CD4-positive, alpha-beta T cell treated with Interleukin-15 for 1 hour (primary cell): Measurements from ENCODE around the gene SSH2.
"Not testable (repeated sequence)": the region's sequence is repeated elsewhere in the genome, so short reads cannot be mapped to it uniquely, and the experiment has no call there.

Experiments used
- DNase-seq: peaks from one replicate; pipeline ENCODE4 v3.0.0-alpha.2; 2020

The SSH2 gene

GRCh38 chr17:29927546-29927945, 2.5 kb downstream of the SSH2 start:
- DNase-seq, result no peak

- DNase-seq, result no peak
Measured at GRCh38 chr17:29924786-29925185, 5.2 kb downstream of the SSH2 start.

GRCh38 chr17:29918922-29919856, 10.8 kb downstream of the SSH2 start:
- no peak for DNase-seq

DNA sequence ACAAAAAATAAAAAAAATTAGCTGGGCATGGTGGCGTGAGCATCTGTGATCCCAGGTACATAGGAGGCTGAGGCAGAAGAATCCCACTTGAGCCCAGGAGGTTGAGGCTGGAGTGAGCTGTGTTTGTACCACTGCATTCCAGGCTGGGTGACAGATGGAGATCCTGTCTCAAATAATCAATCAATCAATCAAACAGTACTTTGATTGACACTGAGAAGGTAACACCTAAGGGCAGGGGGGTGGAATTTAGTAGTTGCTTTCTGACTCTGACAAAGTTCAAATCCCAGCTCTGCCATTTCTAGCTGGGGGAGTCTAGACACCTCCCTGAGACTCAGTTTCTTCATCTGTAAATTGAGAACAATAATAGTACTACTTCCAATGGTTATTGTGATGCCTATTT, 12.0 kb downstream of the SSH2 start:
- no peak for DNase-seq

- DNase-seq, result no peak
Measured at GRCh38 chr17:29914819-29915537, 15.1 kb downstream of the SSH2 start.

DNA sequence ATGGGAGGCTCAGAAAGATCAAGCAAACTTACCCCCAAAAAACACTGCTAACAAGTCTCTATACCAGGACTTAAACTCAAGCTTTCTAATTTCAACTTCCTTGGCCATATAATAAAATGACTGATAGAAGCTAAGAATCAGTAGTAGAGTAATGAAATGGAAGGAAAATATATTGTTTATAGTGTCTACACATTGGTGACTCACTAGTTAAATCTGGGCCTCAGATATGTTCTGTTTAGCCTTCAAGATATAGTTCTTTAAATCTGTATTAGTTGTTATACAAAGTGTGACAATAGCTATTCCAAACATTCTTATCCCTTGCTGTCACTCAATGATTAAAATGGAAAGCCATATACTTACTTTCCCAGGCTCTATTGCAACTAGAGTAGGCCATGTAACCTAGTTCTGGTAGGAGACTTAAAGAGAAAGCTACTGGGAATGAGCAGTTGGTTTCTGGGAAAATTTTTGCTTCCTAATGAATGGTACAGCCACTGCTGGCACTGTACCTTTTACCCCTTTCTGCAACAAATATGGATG, 18.3 kb downstream of the SSH2 start:
- DNase-seq, result no peak

GRCh38 chr17:29909236-29910003, 20.6 kb downstream of the SSH2 start:
- DNase-seq, result no peak

- DNase-seq, result no peak
Measured at GRCh38 chr17:29906969-29907368, 23.1 kb downstream of the SSH2 start.

DNA sequence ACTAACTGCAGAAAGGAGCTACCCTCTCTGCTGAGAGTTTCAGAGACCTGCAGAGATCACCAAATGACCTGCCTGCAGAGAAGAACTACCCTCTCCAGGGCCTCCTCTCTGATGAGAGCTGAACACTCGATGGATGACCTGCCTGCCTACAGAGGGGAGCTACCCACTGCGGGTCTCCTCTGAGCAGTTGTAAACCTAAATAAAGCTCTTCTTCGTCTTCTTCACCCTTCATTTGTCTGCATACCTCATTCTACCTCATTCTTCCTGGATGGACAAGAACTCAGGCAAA, 24.2 kb downstream of the SSH2 start:
- DNase-seq, result no peak

- DNase-seq, result no peak
Measured at GRCh38 chr17:29905086-29905878, 24.7 kb downstream of the SSH2 start.

GRCh38 chr17:29903471-29903870, 26.6 kb downstream of the SSH2 start:
- no peak for DNase-seq

DNA sequence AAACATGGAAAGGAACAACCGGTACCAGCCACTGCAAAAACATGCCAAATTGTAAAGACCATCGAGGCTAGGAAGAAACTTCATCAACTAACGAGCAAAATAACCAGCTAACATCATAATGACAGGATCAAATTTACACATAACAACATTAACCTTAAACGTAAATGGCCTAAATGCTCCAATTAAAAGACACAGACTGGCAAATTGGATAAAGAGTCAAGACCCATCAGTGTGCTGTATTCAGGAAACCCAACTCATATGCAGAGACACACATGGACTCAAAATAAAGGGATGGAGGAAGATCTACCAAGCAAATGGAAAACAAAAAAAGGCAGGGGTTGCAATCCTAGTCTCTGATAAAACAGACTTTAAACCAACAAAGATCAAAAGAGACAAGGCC, 32.9 kb downstream of the SSH2 start:
- DNase-seq, result not testable (repeated sequence)

DNA sequence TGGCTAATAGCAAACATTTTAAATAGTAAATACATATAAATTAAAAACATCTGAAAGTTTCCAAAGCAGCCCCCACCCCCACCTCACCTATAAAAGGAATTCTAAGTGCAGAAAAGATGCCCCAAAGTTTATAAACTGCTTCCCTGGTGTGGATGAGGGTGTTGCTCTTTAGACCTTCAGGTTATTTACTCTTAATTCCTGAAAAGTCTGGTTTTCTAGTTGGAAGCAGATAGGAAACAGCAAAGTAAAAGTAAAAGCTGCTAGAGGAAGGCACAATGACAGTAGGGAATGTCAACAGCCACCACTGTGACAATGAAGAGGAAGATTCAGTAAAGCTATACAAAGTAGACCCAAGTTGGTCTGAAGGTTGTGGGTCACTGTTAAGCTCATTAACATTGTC, 37.8 kb downstream of the SSH2 start:
- DNase-seq, result no peak

DNA sequence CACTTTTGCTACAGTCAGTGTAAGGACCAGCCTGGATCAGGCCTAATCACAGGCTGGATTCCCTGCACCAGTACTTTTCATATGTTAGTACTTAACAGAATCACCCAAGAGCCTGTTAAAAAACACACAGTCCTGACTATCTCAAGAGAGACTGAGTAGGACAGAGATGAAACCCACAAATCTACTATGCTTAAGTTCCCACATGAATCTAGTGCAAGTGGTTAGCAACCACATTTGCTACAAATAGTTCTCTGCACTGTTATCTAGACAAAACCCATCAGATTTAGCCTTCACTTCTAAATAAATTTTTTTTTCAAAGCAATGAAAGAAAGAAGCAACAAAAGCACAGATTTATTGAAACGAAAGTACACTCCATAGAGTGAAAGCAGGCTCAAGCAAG, 38.9 kb downstream of the SSH2 start:
- DNase-seq, result no peak

GRCh38 chr17:29885031-29885640, 44.9 kb downstream of the SSH2 start:
- DNase-seq, result no peak

GRCh38 chr17:29883497-29883896, 46.5 kb downstream of the SSH2 start:
- no peak for DNase-seq

GRCh38 chr17:29881256-29881655, 48.8 kb downstream of the SSH2 start:
- no peak for DNase-seq

- no peak for DNase-seq
Measured at GRCh38 chr17:29880031-29880430, 50.0 kb downstream of the SSH2 start.

DNA sequence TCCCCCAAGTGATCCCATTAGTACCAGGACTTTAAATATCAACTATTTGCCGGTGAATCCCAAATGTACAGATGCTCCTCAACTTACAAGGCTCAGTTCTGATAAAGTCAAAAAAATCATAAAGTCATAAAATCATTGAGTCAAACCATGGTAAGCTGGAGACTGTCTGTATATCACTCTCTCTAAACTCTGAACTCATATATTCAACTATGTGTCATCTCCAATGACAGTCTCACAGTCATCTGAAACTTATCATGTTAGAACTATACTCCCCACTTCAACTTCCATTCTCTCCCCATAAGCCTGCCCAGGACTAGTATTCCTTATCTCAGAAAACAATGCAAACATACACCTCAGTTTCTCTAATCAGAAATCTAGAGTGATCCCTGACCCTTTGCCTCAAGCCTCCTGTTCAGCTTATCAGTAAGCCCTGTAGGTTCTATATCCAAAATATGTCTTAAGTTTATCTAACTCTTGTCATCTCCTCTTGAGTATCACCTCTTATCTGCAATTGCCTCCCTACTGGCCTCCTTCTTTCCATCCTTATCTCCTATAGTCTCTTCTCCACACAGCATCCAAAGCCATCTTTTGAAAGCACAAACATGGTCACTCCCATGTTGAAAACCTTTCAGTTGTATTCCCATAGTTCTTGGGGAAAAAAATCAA, 55.0 kb downstream of the SSH2 start:
- DNase-seq, result no peak

DNA sequence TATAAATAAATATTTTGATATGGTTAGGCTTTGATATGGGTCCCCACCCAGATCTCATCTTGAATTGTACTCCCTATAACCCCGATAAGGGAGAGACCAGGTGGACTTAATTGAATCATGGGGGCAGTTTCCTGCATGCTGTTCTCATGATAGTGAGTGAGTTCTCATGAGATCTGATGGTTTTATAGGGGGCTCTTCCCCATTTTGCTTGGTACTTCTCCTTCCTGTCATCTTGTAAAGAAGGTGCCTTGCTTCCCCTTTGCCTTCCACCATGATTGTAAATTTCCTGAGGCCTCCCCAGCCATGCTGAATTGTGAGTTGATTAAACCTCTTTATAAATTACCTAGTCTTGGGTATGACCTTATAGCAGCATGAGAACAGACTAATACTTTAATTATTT, 55.7 kb downstream of the SSH2 start:
- DNase-seq, result not testable (repeated sequence)

DNA sequence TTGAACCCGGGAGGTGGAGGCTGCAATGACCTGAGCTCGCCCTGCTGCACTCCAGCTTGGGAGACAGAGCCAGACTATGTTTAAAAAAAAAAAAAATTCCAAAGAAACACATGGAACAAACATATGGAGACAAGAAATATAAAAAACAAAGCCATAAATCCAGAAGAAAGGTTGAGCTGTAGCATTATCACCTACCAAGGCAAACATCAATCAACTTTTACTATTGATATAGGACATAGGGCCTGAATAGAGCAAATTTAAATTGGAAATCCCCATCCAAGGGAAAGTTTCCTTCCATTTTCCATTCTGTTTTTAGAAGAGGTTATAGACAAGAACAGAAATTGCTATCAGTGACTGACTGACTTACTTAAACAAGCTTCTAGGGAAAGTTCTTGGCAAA, 56.6 kb downstream of the SSH2 start:
- DNase-seq, result no peak
